Stromal cell of bone marrow (primary cell): Measurements from ENCODE around the gene SLC8A1.

ENCODE experiments used
- DNase-seq: peaks from one replicate; pipeline ENCODE4 v3.0.0-alpha.2; 2012; ENCODE audit warnings: low read depth

SLC8A1 gene

GRCh38 chr2:40421631-40422297 is 30.1 kb downstream of the SLC8A1 start:
- DNase-seq, result no peak

- no peak for DNase-seq
These were observed 31.4 kb downstream of the SLC8A1 start for GRCh38 chr2:40420478-40420877.

GRCh38 chr2:40419364-40419762 is 32.5 kb downstream of the SLC8A1 start:
- DNase-seq, result no peak

GRCh38 chr2:40418614-40419363 is 33.1 kb downstream of the SLC8A1 start:
- DNase-seq, result no peak

GRCh38 chr2:40416486-40416885 is 35.4 kb downstream of the SLC8A1 start:
- no peak for DNase-seq

GRCh38 chr2:40415391-40415790 is 36.5 kb downstream of the SLC8A1 start:
- DNase-seq, result no peak

- no peak for DNase-seq
These were observed 39.4 kb downstream of the SLC8A1 start for GRCh38 chr2:40412456-40412855.

- DNase-seq, result no peak
These were observed 41.2 kb downstream of the SLC8A1 start for GRCh38 chr2:40410695-40411094.

GRCh38 chr2:40409734-40410133 is 42.2 kb downstream of the SLC8A1 start:
- no peak for DNase-seq

- DNase-seq, result no peak
These were observed 45.2 kb downstream of the SLC8A1 start for GRCh38 chr2:40406485-40407289.

GRCh38 chr2:40405465-40405864 is 46.4 kb downstream of the SLC8A1 start:
- DNase-seq, result no peak

GRCh38 chr2:40404517-40404916 is 47.4 kb downstream of the SLC8A1 start:
- DNase-seq, result no peak

- DNase-seq, result peak; percentile 75
These were observed 48.6 kb downstream of the SLC8A1 start for GRCh38 chr2:40403233-40403836.

- peak; percentile 70 for DNase-seq
These were observed 50.0 kb downstream of the SLC8A1 start for GRCh38 chr2:40401896-40402295.

GRCh38 chr2:40400336-40400953 is 51.4 kb downstream of the SLC8A1 start:
- no peak for DNase-seq

- no peak for DNase-seq
These were observed 54.1 kb downstream of the SLC8A1 start for GRCh38 chr2:40397765-40398164.

- DNase-seq, result no peak
These were observed 55.8 kb downstream of the SLC8A1 start for GRCh38 chr2:40396124-40396523.

- no peak for DNase-seq
These were observed 56.5 kb downstream of the SLC8A1 start for GRCh38 chr2:40395169-40396073.

GRCh38 chr2:40394597-40394996 is 57.3 kb downstream of the SLC8A1 start:
- no peak for DNase-seq

GRCh38 chr2:40394031-40394430 is 57.9 kb downstream of the SLC8A1 start:
- DNase-seq, result no peak

- DNase-seq, result no peak
These were observed 63.7 kb downstream of the SLC8A1 start for GRCh38 chr2:40388161-40388560.
